HG03095 (cell line): Measurements from ENCODE around the gene RFC2.
"Not testable (repeated sequence)": the region's sequence is repeated elsewhere in the genome, so short reads cannot be mapped to it uniquely, and the experiment has no call there.

Experiments used
- ATAC-seq: cut with Tn5 transposase; IDR thresholded peaks from one replicate; pipeline ENCODE4 v1.9.1; 2021; ENCODE audit warnings: moderate library complexity; ENCODE audit not compliant: unreplicated experiment

The RFC2 gene

GRCh38 chr7:74220229-74220628, 34.0 kb downstream of the RFC2 start:
- ATAC-seq, result no peak

DNA sequence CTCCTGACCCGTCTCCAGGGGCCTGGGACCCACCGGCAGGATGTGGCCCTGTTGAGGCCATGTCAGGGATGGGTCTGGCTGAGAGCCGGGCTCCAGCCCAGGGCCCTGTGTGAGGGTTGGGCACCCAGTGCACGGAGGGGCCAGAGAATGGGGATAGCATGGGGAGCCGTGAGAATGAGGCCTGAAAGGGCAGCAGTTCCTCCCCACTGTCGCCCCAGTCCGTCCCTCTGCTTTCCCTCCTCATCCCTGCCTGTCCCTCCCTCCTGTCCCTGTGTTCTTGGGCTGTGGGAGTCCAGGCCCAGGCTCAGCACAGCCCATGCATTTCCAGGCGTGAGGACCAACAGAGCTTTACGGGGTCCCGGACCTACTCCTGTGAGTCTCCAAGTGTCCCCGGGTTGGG, 34.8 kb downstream of the RFC2 start:
- ATAC-seq, result no peak

- ATAC-seq, result no peak
These were observed 35.9 kb downstream of the RFC2 start for GRCh38 chr7:74218343-74218698.

DNA sequence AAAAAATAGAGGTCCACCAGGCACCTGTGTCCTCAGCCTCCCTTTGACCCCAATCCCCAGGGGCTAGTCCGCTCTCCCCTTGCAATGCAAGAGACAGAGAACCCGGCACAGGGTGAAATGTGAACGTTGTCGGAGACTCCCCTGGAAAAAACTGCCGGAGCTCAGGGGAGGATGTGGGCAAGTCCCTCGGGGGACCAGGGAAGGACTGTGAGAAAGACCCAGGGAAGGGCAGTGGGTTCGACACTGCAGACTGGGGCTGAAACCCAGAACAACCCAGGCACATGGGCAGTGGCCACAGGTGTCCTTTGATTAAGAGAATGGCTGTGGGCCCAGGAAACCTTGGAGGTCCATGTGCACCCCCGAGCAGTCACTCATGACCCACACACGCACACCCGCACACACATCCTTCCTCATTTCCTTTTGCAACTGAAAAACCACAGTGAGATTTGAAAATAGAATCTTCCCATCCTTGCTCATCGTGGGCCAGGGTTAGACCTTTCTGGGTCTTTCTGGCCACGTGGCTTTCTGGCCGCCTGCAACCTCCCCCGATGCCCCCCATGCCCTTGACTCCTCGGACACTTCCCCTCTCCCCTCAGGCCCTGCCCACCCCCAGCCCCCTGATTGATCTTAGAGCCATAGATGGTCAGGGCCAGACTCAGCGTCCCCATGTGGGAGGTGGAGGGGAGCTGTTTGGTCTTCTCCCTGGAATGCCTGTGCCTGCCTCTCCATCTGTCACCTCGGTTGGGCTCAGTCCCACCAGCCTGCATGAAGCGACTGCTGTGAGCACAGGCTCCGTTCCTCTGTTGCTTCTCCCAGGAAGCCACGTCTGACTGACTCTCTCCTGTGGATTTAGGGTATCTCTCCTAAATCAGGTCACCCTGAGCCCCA, 36.5 kb downstream of the RFC2 start:
- peak; percentile 46 for ATAC-seq

DNA sequence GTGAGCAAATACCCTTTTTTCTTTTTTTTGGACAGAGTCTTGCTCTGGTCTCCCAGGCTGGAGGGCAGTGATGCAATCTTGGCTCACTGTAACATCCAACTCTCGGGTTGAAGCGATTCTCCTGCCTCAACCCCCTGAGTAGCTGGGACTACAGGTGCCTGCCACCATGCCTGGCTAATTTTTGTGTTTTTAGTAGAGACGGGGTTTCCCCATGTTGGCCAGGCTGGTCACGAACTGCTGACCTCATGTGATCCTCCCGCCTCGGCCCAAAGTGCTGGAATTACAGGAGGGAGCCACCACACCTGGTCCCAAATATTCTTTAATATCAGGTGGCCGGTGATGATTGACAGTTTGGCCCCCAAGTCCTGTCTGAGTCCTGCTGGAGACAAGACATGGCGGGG, 37.8 kb downstream of the RFC2 start:
- no peak for ATAC-seq

GRCh38 chr7:74215921-74216320, 38.3 kb downstream of the RFC2 start:
- ATAC-seq, result no peak

GRCh38 chr7:74214816-74215630, 39.2 kb downstream of the RFC2 start:
- ATAC-seq, result no peak

GRCh38 chr7:74212661-74213060, 41.5 kb downstream of the RFC2 start:
- ATAC-seq, result no peak

DNA sequence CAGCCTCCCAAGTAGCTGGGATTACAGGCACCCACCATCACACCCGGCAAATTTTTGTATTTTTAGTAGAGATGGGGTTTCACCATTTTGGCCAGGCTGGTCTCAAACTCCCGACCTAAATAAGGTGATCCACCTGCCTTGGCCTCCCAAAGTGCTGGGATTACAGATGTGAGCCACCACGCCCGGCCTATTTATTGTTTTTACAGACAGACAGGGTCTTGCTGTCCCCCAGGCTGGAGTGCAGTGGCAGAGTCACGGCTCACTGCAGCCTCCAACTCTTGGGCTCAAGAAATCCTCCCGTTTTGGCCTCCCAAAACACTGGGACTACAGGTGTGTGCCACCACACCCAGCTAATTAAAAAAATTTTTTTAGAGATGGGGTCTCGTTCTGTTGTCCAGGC, 46.0 kb downstream of the RFC2 start:
- ATAC-seq, result not testable (repeated sequence)

GRCh38 chr7:74207586-74207985, 46.6 kb downstream of the RFC2 start:
- no peak for ATAC-seq

DNA sequence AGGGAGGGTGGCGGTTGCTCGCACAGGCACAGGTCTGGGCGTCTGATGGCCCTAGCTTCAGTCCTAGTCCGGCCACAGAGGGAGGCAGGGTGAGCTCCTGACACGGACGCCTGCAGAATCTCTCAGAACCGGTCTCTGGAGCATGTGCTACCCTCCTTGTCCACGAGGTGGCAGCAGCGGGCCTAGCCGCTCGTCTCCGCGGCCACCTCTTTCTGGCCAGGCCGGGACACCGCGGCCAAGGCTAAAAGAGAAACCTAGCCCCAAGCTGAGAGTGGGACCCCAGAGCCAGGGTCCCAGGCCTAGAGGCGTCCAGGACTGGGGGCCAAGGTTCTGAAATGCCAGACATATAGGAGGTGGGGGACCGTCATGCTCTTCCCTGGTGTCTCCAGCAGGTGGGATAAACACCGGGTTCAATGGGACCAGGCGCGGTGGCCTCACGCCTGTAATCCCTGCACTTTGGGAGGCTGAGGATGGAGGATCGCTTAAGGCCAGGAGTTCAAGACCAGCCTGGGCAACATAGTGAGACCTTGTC, 47.5 kb downstream of the RFC2 start:
- no peak for ATAC-seq

DNA sequence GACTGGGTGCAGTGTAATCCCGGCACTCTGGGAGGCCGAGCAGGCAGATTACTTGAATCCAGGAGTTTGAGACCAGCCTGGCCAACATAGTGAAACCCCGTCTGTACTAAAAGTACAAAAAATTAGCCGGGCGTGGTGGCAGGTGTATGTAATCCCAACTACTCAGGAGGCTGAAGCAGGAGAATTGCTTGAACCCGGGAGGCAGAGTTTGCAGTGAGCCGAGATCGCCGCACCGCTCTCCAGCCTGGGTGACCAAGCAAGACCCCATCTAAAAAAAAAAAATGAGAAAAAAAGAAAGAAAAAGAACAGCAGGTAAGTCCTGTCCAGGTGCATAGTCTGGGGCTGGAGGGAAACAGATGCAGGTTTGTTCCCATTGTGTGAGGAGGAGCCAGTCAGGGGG, 48.1 kb downstream of the RFC2 start:
- not testable (repeated sequence) for ATAC-seq

- ATAC-seq, result no peak
These were observed 50.1 kb downstream of the RFC2 start for GRCh38 chr7:74203956-74204618.

GRCh38 chr7:74202841-74203556, 51.2 kb downstream of the RFC2 start:
- no peak for ATAC-seq

GRCh38 chr7:74199551-74200355, 54.4 kb downstream of the RFC2 start:
- ATAC-seq, result no peak

DNA sequence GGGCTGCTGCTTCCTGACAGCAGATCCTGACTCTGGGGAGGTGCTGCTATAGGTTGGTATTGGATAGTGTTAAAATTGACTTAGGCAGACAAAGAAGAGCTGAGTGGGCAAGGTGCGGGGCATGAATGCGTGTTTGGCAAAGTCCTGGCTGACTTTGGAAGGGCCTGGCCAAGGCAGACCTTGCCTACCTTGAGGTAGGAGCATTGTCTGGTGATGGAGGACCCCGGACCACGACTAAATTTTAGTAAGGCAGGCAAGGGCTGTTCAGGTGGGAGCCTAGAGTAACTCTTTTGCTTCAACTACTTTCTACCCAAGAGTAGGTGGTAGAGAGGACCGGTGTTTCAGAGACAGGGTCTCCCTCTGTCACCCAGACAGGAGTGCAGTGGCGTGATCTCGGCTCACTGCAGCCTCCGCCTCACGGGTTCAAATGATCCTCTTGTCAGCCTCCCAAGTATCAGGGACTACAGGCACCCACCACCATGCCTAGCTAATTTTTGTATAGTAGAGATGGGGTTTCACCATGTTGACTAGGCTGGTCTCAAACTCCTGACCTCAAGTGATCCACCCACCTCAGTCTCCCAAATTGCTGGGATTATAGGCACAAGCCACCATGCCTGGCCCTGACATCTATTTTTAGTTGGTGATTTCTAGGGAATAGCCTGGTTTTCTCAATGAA, 56.6 kb downstream of the RFC2 start:
- no peak for ATAC-seq

- ATAC-seq, result not testable (repeated sequence)
These were observed 58.1 kb downstream of the RFC2 start for GRCh38 chr7:74195968-74196654.

- ATAC-seq, result not testable (repeated sequence)
These were observed 58.9 kb downstream of the RFC2 start for GRCh38 chr7:74195139-74195860.
